ENCODE measurements around the gene KCND3.

Gene KCND3

DNA sequence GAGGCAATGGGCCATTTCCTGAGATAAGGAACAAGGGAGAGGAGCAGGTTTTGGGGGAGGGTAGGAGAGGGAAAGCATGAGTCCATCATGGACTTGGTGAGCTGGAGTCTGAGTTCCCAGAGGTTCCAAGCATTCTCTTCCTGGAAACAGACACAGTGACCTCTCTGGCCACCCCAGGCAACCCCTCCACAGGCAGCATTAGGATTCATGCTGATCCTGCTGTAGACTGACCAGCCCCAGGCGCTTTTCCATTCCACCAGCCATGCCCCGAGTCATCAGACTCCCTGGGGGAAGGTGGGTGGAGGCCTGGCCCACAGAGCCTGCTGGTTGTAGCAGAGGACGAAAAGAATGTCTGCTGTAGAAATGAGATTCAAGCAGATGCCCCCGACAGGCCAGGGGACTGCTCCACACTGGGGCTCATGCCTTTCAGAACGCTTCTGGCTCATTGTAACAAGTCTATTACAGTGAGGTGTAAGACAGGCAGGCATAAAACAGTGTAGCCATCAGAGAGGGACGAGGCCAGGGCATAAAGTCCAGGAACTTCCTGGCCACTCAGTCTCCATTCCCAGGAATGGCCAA lies 52.2 kb downstream of the KCND3 start:
- TF ChIP-seq, protein P1, sequence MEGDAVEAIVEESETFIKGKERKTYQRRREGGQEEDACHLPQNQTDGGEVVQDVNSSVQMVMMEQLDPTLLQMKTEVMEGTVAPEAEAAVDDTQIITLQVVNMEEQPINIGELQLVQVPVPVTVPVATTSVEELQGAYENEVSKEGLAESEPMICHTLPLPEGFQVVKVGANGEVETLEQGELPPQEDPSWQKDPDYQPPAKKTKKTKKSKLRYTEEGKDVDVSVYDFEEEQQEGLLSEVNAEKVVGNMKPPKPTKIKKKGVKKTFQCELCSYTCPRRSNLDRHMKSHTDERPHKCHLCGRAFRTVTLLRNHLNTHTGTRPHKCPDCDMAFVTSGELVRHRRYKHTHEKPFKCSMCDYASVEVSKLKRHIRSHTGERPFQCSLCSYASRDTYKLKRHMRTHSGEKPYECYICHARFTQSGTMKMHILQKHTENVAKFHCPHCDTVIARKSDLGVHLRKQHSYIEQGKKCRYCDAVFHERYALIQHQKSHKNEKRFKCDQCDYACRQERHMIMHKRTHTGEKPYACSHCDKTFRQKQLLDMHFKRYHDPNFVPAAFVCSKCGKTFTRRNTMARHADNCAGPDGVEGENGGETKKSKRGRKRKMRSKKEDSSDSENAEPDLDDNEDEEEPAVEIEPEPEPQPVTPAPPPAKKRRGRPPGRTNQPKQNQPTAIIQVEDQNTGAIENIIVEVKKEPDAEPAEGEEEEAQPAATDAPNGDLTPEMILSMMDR (IDR thresholded peaks at IDR 0.05) = no peak
- TF ChIP-seq ZFX (IDR thresholded peaks at IDR 0.05; ENCODE audit: borderline replicate concordance) = no peak

DNA sequence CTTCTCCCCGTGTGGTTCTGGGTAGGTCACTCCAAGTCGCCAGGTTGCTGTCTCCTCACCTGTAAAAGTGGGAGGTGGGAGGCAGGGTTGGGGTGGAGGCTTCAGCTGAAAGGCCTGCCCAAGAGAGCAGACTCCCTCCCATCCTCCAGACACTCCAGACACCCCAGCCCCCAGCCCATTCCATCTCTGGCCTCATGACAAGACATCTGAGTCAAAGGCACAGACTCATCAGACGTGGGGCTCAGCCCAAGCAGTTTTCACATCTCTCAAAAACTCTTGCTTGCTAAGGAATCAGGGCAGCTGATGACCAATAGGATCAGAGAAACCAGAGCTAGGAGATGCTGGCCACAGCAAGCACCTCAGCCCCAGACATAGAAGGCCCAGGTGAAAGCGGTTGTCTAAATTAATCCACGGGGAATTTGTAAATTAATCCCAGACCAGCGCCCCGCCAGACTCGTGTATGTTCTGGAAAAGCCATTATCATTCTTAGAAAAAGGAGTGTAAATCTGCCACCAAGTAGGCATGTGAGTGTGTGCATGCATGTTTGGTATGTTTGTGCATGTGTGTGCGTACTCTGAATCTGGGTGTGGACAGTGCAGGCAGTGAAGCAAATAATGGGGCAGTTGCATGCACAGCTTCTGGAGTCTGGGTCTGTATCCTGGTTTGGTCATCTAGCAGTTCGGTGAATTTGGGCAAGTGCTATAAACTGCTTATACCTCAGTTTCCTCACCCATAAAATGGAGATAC lies 55.2 kb downstream of the KCND3 start:
- H3K27ac ChIP-seq = no peak overlapping the region
- no peak for TF ChIP-seq ZFX (IDR thresholded peaks at IDR 0.05; ENCODE audit: borderline replicate concordance)
- TF ChIP-seq, protein P1 (IDR thresholded peaks at IDR 0.05) = no peak

More for the DNA sequence above, 52.2 kb downstream of the KCND3 start:
- no peak overlapping the region for H3K27ac ChIP-seq

DNA sequence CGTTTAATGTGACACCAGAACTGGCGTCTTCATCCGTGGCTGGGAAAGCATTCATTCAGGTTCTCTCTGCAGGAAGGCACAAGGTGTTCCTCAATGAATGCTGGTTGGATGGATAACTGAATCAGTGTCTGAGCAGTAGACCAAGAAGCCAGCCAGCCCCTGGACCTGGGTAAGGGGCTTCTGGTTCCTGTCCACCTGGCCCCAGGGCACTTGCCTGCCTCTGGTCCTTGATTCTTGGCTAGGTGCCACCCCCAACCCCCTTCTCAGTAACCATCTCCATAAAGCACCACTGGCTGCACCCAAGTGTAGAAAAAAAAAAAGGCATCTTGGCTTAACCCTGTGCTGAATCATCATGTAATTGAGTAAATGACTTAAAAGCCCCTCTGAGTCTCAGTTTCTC lies 59.1 kb downstream of the KCND3 start:
- TF ChIP-seq ZFX (IDR thresholded peaks at IDR 0.05; ENCODE audit: borderline replicate concordance) = no peak
- TF ChIP-seq, protein P1 (IDR thresholded peaks at IDR 0.05) = no peak
- H3K27ac ChIP-seq = no peak overlapping the region

DNA sequence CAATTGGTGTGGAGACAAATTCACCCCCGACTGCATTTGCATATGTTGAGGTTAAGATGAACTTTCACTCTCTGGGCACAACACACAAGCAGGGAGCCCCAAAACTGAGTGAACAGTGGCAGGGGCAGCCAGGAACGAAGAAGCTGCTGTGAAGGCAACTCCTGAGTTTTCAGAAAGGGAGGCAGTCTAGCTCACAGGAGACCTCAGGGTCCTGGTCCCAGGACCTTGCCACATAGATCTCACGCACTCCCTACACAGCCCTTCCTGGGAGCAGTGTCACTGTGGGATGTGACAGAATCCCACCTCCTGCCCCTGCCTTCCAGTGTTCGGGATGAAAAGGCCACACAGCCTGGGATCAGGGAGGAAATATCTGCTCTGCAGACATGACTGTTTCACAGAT lies 60.9 kb downstream of the KCND3 start:
- H3K27ac ChIP-seq = no peak overlapping the region
- no peak for TF ChIP-seq ZFX (IDR thresholded peaks at IDR 0.05; ENCODE audit: borderline replicate concordance)
- TF ChIP-seq, protein P1 (IDR thresholded peaks at IDR 0.05) = no peak

DNA sequence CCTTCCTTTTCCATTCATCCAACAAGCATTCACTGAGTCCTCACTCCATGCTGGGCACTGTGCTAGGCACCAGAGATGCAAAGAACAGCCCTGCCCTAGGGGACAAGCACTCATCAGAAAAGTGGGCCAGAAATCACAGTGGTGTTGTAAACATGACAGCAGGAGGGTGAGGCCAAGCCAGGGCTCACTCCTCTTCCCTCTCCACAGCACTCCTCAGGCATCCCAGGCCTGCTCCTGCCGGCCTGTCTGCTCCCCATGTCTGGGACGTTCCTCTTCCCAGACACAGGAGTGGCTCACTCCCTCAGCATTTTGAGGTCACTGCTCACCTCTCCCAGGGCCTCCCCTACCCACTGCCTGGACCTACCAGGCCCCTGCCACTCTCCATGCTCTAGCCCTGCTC lies 61.8 kb downstream of the KCND3 start:
- no peak overlapping the region for H3K27ac ChIP-seq
- TF ChIP-seq, protein P1 (IDR thresholded peaks at IDR 0.05) = no peak
- TF ChIP-seq ZFX (IDR thresholded peaks at IDR 0.05; ENCODE audit: borderline replicate concordance) = no peak

DNA sequence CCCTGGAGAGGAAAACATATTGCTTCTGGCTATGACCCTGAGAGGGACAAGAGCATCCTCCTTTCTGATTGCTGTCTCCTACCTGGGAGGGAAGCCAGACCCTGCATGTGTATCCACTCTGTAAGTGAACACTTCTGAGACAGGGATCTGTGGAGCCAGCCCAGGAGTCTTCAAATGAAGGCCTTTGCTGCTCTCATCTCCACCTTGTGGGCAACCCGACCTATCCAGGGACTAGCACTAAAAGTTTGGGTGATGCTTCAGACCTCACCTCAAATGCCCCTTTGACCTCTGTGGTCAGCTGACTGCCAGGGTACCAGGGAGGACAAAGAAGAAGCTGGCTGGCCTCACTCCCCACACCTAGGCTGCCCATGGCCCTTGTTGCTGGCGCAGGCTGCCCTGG lies 64.7 kb downstream of the KCND3 start:
- no peak overlapping the region for H3K27ac ChIP-seq
- TF ChIP-seq, protein P1 (IDR thresholded peaks at IDR 0.05) = no peak
- TF ChIP-seq ZFX (IDR thresholded peaks at IDR 0.05; ENCODE audit: borderline replicate concordance) = no peak

DNA sequence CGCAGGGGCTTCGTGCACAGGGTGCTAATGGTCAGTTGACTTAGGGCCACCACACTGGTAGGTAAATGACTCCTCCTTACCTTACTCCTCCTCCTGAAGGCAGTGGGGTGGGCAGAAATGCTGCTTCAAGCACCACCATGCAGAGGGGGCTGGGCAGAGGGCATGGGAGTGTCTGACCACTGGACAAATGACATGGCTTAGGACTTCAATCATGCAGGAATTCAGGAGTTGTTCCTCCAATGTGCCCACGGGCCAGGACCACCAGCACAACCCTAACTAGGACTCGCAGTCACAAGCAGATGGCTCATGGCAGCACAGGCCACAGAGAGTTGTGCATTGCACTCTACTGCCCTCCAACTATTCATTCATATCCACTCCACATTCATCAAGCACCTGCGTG lies 65.7 kb downstream of the KCND3 start:
- TF ChIP-seq ZFX (IDR thresholded peaks at IDR 0.05; ENCODE audit: borderline replicate concordance) = no peak
- TF ChIP-seq, protein P1 (IDR thresholded peaks at IDR 0.05) = no peak
- H3K27ac ChIP-seq = no peak overlapping the region

Measured in 22Rv1 (cell line).